DMS153 treated with DMSO at 0.1 percent for 48 hours (cell line): ENCODE results near the gene NRG2.

ENCODE experiments used
- DNase-seq: peaks from one replicate; lab custom pipeline; 2025; ENCODE audit not compliant: unreplicated experiment; lab: John Stamatoyannopoulos, UW

NRG2 gene

GRCh38 chr5:139842321-139842720 lies 200.8 kb downstream of the NRG2 start:
- no peak for DNase-seq

- no peak for DNase-seq
These were observed 201.6 kb downstream of the NRG2 start for GRCh38 chr5:139841549-139841948.

GRCh38 chr5:139839918-139840317 lies 203.2 kb downstream of the NRG2 start:
- DNase-seq: no peak

- no peak for DNase-seq
These were observed 203.8 kb downstream of the NRG2 start for GRCh38 chr5:139839232-139839815.

GRCh38 chr5:139838381-139839197 lies 204.5 kb downstream of the NRG2 start:
- no peak for DNase-seq

GRCh38 chr5:139837711-139838380 lies 205.3 kb downstream of the NRG2 start:
- no peak for DNase-seq

- no peak for DNase-seq
These were observed 206.5 kb downstream of the NRG2 start for GRCh38 chr5:139836469-139837208.

- DNase-seq: no peak
These were observed 207.4 kb downstream of the NRG2 start for GRCh38 chr5:139835656-139836055.

GRCh38 chr5:139833525-139833924 lies 209.6 kb downstream of the NRG2 start:
- no peak for DNase-seq

GRCh38 chr5:139831624-139832023 lies 211.5 kb downstream of the NRG2 start:
- DNase-seq: no peak

GRCh38 chr5:139829471-139829870 lies 213.6 kb downstream of the NRG2 start:
- no peak for DNase-seq

GRCh38 chr5:139828207-139828895 lies 214.7 kb downstream of the NRG2 start:
- DNase-seq: no peak

- no peak for DNase-seq
These were observed 217.4 kb downstream of the NRG2 start for GRCh38 chr5:139825690-139826089.

GRCh38 chr5:139823757-139824355 lies 219.2 kb downstream of the NRG2 start:
- DNase-seq: no peak

GRCh38 chr5:139822553-139823425 lies 220.3 kb downstream of the NRG2 start:
- no peak for DNase-seq

- no peak for DNase-seq
These were observed 221.1 kb downstream of the NRG2 start for GRCh38 chr5:139821806-139822552.

GRCh38 chr5:139820606-139821005 lies 222.5 kb downstream of the NRG2 start:
- DNase-seq: no peak

GRCh38 chr5:139820130-139820529 lies 223.0 kb downstream of the NRG2 start:
- no peak for DNase-seq

GRCh38 chr5:139817970-139818369 lies 225.1 kb downstream of the NRG2 start:
- no peak for DNase-seq
